GM23338 (cell line): ENCODE results near the gene ZCCHC2. TPM values are rescaled to one million over a fixed set of nuclear protein-coding genes. Genes with fewer than 3 reads are reported as not detected.
A peak's percentile ranks its signal among the peaks of the same experiment; 100 is the strongest.

Source experiments
- ATAC-seq: fragments of 200-7000 bp; cut with Tn5 transposase; 3 replicates; pipeline ENCODE4 v1.9.1; 2020
- DNase-seq: peaks from one replicate; pipeline ENCODE4 v3.0.0-alpha.2; 2015; ENCODE audit warnings: low spot score
- H2AFZ ChIP-seq: fragments of 200-600 bp; sonication (generic); 2 replicates; pipeline ENCODE4 v1.8.0; 2016; ENCODE audit warnings: antibody characterized with exemption, mild to moderate bottlenecking, moderate library complexity
- H3F3A ChIP-seq: fragments of 200-600 bp; sonication (generic); replicated peaks from 2 replicates; pipeline ENCODE4 v1.8.0; 2017; ENCODE audit warnings: antibody characterized with exemption, mixed run types, low read depth
- H3K27ac ChIP-seq: fragments of 200-600 bp; sonication (generic); 2 replicates; pipeline ENCODE4 v1.6.1; 2016; ENCODE audit warnings: low read depth
- H3K27me3 ChIP-seq: fragments of 200-600 bp; sonication (generic); 2 replicates; pipeline ENCODE4 v1.8.0; 2016; ENCODE audit warnings: mild to moderate bottlenecking, mixed run types, moderate library complexity; ENCODE audit not compliant: insufficient read depth
- H3K36me3 ChIP-seq: fragments of 200-600 bp; sonication (generic); 2 replicates; pipeline ENCODE4 v1.8.0; 2016; ENCODE audit warnings: mild to moderate bottlenecking; ENCODE audit not compliant: insufficient read depth
- H3K4me1 ChIP-seq: fragments of 200-600 bp; sonication (generic); 2 replicates; pipeline ENCODE4 v1.8.0; 2016; ENCODE audit warnings: mild to moderate bottlenecking, moderate library complexity; ENCODE audit not compliant: insufficient read depth
- H3K4me2 ChIP-seq: fragments of 200-600 bp; sonication (generic); 2 replicates; pipeline ENCODE4 v1.7.1; 2017; ENCODE audit warnings: mixed run types
- H3K4me3 ChIP-seq: fragments of 200-600 bp; sonication (generic); 2 replicates; pipeline ENCODE4 v1.6.1; 2016; ENCODE audit warnings: mixed run types
- H3K79me2 ChIP-seq: fragments of 200-600 bp; sonication (generic); replicated peaks from 2 replicates; pipeline ENCODE4 v1.8.0; 2017; ENCODE audit warnings: mild to moderate bottlenecking; ENCODE audit not compliant: insufficient read depth
- H3K9me2 ChIP-seq: fragments of 200-600 bp; sonication (generic); 2 replicates; pipeline ENCODE4 v1.8.0; 2017; ENCODE audit not compliant: insufficient read depth
- H4K20me1 ChIP-seq: fragments of 200-600 bp; sonication (generic); replicated peaks from 2 replicates; pipeline ENCODE4 v1.8.0; 2017; ENCODE audit warnings: mild to moderate bottlenecking; ENCODE audit not compliant: insufficient read depth
- H3K27ac Mint-ChIP-seq: 2 replicates; pipeline ENCODE4 v1.8.0; 2020; ENCODE audit warnings: inconsistent platforms, mild to moderate bottlenecking, moderate library complexity, mixed read lengths
- H3K27me3 Mint-ChIP-seq: 3 replicates; pipeline ENCODE4 v1.8.0; 2022; ENCODE audit warnings: low read depth, mild to moderate bottlenecking, moderate library complexity, mixed read lengths, inconsistent platforms; ENCODE audit not compliant: insufficient read depth, poor library complexity
- H3K36me3 Mint-ChIP-seq: 3 replicates; pipeline ENCODE4 v1.8.0; 2021; ENCODE audit warnings: low read depth, mild to moderate bottlenecking, inconsistent platforms, moderate library complexity, mixed read lengths
- H3K4me1 Mint-ChIP-seq: 3 replicates; pipeline ENCODE4 v1.8.0; 2020; ENCODE audit warnings: mild to moderate bottlenecking, inconsistent platforms, mixed read lengths
- H3K4me3 Mint-ChIP-seq: 3 replicates; pipeline ENCODE4 v1.8.0; 2021; ENCODE audit warnings: moderate library complexity, mild to moderate bottlenecking, inconsistent platforms, mixed read lengths
- H3K9me3 Mint-ChIP-seq: 3 replicates; pipeline ENCODE4 v1.8.0; 2020; ENCODE audit warnings: moderate library complexity, mild to moderate bottlenecking, inconsistent platforms, mixed read lengths
- EZH2 ChIP-seq: fragments of 200-600 bp; sonication (generic); IDR thresholded peaks from one replicate; pipeline ENCODE4 v1.8.0; 2017; ENCODE audit warnings: antibody characterized with exemption, mild to moderate bottlenecking, low read depth; ENCODE audit not compliant: unreplicated experiment
- EZH2phosphoT487 ChIP-seq: fragments of 200-600 bp; sonication (generic); IDR thresholded peaks from one replicate; pipeline ENCODE4 v1.8.1; 2018; ENCODE audit warnings: antibody characterized with exemption; ENCODE audit not compliant: unreplicated experiment
- ZNF114 ChIP-seq: fragments of 250-450 bp; sonication (Bioruptor Pico); IDR thresholded peaks from 2 replicates; pipeline ENCODE4 v1.5.0; 2020; ENCODE audit warnings: mild to moderate bottlenecking, moderate library complexity
- ZNF331 ChIP-seq: fragments of 250-450 bp; sonication (Bioruptor Pico); IDR thresholded peaks from 2 replicates; pipeline ENCODE4 v1.5.0; 2020; ENCODE audit warnings: low read depth, mild to moderate bottlenecking, moderate library complexity
- ZNF462 ChIP-seq: fragments of 250-450 bp; sonication (Bioruptor Pico); IDR thresholded peaks from 2 replicates; pipeline ENCODE4 v1.5.0; 2020; ENCODE audit warnings: mild to moderate bottlenecking, moderate library complexity
- polyA plus RNA-seq: library from polyadenylated mRNA; unstranded; fragments of >200 nt; fragmentation: Nextera tagmentation; extraction: Ambion mirVana; gene quantifications from 2 replicates; pipeline ENCODE4 v1.2.1, GENCODE V29; 2016
- total RNA-seq: library from RNA; depleted of rRNA; stranded (reverse); fragments of >200 nt; shearing (Covaris generic); gene quantifications from 2 replicates; pipeline ENCODE4 v1.2.3, GENCODE V29; 2014

The ZCCHC2 gene
- total and polyA plus RNA-seq, 2 experiments from 2014 or later: 5.4 to 15.4 TPM

DNA sequence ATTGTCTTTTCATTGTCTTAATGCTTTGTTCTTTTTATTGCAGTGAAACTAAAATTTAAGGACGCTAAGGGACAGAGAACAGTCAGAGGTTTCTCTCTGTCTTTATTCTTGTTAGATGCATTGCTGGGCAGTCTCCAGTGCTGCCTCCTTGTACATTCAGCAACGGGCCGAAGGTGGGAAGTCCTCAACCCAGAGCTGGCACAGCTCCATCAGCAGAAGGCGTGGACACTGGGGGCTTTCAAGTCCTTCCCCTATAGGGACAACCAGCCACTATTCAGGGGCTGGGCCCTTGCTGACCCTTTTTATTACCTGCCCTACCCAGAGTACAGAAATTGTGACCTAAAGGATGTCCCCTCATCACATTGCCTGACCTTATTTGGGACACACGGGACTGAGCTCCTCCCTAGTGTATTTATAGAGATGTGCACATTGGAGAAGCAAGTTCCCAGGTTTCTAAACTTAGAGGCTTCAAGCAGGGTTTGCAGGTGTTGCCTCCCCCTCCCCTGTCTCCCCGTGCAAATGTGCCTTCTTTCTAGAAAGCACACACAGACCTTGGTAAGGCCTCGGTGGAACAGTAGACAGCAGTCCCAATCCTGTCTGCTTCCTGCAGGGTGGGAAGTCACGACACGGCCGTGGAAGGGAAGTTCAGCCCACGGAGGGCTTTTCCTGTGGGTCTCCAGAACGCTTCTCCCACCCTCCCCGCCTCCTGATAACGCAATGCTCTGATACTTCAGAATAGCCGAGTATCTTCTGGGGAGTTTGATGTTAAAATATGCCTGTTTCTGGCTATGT is 68.2 kb downstream of the ZCCHC2 start (continued):
- TF ChIP-seq ZNF462 (no peak), ZNF114 (CRISPR knock-in tag) (no peak), ZNF331 (CRISPR knock-in tag) (no peak)

DNA sequence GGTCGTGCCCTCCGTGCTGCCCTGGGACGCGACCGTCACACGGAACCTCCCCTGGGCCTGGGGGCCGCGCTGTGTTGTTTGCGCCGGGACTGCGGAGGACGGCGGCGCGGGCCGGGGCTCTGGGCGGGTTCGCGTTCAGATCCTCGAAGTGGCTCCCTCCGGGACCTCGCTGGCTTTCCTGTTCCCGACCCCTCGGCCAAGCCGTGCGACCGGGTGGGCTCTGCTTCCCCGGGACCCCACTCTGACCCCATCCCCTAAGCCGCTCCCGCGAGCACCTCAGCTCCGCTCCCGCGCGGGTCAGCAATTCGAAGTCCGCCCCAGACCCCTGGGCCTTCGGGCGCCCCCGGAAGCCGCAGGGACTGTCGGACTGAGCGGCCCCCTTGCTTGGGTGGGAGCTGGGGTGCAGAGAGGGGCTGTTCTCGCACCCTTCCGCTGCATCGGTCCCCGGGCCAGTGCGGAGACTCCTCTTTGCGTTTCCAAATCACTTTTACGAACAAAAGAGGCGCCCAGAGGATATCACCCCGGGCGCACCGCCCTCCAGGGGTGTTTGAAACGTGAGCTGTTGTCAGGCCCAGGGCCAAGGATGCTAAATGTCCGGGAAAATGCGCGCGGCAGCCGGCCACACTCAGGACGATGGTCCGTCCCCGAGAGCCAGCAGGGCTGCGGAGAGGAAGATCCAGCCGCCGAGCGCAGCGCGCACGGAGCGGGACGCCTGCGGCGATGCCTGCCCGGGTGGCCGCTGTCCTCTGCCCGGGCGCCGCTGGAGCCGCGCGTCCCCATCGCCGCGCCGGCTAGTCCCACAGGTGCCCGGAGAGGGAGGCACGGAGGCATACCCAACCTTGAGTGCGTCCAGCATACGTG is 73.5 kb downstream of the ZCCHC2 start:
- Mint-ChIP-seq H3K36me3 (peaks cover 5% of the 10 kb centered on the region), H3K27me3 (peaks cover 27% of the 10 kb centered on the region), H3K4me3 (peak overlapping the region; percentile 75), H3K4me1 (no peaks in the 10 kb centered on the region; the same call in 2 of the 3 replicates), H3K27ac (no peak overlapping the region), H3K9me3 (peaks cover 14% of the 10 kb centered on the region)
- H3K79me2 ChIP-seq: no peaks in the 10 kb centered on the region
- peak overlapping the region; percentile 100 for H2AFZ ChIP-seq
- peak overlapping the region; percentile 90 for H3K4me3 ChIP-seq
- peak; percentile 62 for DNase-seq
- peak overlapping the region; percentile 96 for H3K4me2 ChIP-seq
- H3K9me2 ChIP-seq: no peaks in the 10 kb centered on the region
- H3K4me1 ChIP-seq: peaks cover 4% of the 10 kb centered on the region; the same call in 1 of the 2 replicates
- H4K20me1 ChIP-seq: no peaks in the 10 kb centered on the region
- no peaks in the 10 kb centered on the region for H3F3A ChIP-seq
- no peaks in the 10 kb centered on the region; the same call in 1 of the 2 replicates for H3K36me3 ChIP-seq
- TF ChIP-seq EZH2phosphoT487: no peak
- peak; percentile 28 for TF ChIP-seq EZH2
- no peak overlapping the region for H3K27ac ChIP-seq
- peak; percentile 89 for ATAC-seq
- peaks cover 40% of the 10 kb centered on the region for H3K27me3 ChIP-seq
